Left lobe of liver (tissue), 2 donors: ENCODE results near the gene TMEM203. TPM values are rescaled to one million over a fixed set of nuclear protein-coding genes. Genes with fewer than 3 reads are reported as not detected.
"Not testable (repeated sequence)": the region's sequence is repeated elsewhere in the genome, so short reads cannot be mapped to it uniquely, and the experiment has no call there.

Source experiments
- ATAC-seq: fragments of 200-7000 bp; cut with Tn5 transposase; one replicate; pipeline ENCODE4 v1.9.1; 2020; ENCODE audit warnings: mild to moderate bottlenecking, moderate library complexity
- DNase-seq: peaks from one replicate; pipeline ENCODE4 v3.0.0-alpha.2; 2020; ENCODE audit warnings: low spot score
- total RNA-seq: library from RNA; stranded (reverse); gene quantifications from one replicate; pipeline ENCODE4 v1.2.1, GENCODE V29; 2021
- donor health status: DM: no; HTN: no; CAD: no; lungs with moderate emphysema.
- donor health status: DM: no; HTN: yes; CAD: no.

The TMEM203 gene, protein sequence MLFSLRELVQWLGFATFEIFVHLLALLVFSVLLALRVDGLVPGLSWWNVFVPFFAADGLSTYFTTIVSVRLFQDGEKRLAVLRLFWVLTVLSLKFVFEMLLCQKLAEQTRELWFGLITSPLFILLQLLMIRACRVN
- 24.5 TPM for total RNA-seq

- DNase-seq: peak; percentile 94
- ATAC-seq: peak; percentile 57
These were observed at the start of gene TMEM203, which contains the start of gene NDOR1 for GRCh38 chr9:137205126-137206069. TMEM203 (minus strand) TSS chr9:137205648; CDS start chr9:137205414, 234 bp downstream. NDOR1 (plus strand) TSS chr9:137205700; CDS start chr9:137205778, 78 bp downstream.

DNA sequence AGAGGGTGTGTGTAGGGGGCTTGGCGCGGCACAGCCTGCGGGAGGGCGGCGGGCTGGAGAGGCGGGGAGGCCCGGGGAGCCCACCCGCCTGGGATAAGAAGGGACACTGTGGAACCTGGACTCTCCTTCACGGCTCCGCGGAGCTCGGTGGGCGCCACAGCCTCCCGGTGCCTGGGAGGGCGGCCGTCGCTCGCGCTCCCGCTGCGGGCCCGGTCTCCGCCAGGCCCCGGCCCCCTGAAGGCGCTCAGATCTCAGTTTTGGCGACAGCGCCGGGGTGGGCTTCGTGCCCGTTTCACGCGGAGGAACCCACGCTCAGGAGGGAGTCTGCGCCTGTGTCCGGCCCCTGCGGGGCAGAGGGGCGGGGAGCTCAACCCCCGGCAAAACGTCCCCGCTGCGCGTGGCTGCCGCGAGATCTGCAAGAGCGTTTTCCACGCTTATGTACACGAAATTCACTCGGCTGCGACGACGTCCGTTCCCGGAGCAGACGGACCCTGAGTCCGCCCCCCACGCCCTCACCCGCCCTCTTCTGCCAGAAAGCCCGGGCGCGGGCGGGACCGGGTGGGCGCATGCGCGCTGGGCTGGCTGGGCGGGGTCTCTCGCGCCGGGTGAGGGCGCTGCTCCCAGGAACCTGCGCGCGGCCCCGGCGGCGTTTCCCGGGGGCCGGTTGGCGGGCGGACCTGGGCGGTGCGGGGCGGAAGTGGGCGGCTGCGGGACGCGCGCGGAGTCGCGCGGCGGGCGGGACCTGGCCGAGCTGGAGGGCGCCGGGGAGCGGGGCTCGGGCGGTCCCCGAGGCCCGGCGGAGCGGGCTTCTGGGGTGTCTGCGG, 49.4 kb upstream of the TMEM203 start, which contains the start of gene NELFB:
Gene NELFB, plus strand, starts transcription at position 704 of the 824 bp plus-strand sequence.
- ATAC-seq (peak; percentile 83), DNase-seq (peak; percentile 97)

DNA sequence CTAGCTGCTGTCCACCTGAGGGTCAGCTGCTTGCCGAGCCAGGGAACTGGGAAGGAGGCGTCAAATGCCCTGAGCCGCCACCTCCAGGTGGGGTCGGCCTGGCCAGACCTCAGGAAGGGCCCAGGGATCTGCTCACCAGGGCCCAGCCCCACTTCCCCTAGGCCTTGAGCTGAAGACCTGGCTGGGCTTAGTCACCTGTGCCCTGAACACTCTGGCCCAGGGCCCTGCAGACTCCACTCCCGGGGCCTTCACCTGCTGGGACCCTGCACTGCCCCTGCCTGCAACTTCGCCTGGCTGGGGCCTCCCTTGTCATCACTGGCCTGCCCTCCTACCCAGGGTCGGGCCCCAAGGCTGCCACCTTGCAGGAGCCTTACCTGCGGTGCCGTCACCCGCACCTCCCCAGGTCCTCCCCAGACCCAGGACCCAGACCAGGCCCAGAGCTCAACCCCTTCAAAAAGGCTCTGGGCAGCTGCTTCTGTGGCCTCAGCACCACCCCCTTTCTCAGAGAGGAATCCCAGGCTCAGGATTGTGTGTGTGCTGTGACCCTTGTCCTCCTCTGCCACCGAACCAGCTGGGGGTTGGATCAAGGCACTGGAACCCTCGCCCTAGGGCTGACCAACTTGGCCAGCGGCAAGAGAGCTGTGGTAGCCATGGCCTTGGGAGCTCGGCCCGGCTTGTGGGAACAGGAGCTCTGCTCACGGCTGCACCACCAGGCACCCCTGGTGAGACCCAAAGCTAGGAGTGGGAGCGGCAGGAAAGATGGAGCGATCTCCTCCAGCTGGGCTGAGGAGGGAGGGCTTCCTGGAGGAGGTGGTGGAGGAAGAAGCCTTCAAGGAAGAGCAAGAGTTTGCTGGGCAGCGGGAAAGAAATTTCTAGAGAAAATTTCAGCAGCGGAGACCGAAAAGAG, 48.5 kb upstream of the TMEM203 start:
- ATAC-seq: peak; percentile 74
- peak; percentile 82 for DNase-seq

DNA sequence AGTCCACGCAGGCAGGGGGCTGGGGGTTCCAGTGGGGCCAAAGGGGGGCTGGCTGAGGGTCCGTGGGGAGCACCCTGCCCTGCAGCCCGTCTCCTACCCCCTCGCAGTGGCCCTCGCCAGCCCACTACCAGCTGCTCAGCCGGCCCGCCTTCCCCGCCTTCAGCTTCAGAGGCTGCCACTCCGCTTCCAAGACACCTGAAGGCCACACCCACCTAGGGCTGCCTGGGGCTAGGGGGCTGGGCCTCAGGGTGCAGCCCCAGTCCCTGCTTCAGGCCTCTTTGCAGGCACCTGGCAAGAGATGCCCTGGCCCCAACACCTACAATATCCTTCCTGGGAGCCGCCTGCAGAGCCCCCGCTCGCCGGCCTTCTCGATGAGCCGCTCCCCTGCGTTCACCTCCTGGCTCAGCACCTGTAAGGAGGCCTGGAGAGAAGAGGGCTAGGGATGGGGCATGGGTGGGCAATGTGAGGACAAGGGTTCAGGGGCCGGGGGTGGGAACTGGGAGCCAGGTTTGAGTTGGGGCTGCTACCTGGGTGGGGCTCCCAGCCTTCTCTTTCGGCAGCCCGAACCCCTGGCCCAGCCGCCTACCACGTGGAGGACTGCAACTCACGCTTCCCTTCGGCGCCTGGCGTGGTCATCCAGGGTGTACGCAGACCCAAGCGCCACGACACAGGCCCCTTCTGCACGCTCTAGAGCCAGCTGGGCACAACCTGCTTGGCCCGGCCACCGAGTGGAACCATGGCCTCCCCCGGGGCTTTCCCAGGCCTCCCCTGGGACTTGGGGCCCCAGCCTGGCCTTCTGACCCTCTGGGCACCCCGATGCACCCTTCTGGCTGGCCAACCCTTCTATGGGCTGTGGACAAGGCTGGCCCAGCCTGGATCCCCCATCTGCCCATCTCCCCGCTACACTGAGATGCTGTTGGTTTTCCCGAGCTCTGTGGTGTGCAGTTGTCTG, 47.4 kb upstream of the TMEM203 start:
- no peak for DNase-seq
- ATAC-seq: no peak

GRCh38 chr9:137251490-137252268, 46.2 kb upstream of the TMEM203 start:
- ATAC-seq: no peak
- no peak for DNase-seq

DNA sequence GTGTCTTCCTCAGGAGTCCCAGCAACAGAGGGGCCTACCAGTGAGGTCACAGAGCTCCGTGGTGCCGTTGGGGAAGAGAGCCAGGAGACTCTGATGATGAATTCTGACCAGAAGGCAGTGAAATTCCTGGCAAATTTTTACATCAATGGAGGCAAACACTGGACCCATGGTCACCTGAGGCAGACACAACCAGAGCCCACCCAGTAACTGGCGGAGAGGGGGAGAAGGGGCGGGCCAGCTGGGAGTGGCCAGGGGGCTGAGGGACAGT, 45.7 kb upstream of the TMEM203 start, which contains the start of gene STPG3:
Gene STPG3, plus strand, starts transcription at position 93 of the 268 bp plus-strand sequence. Its CDS starts 1 bp downstream, at position 94.
- no peak for ATAC-seq

DNA sequence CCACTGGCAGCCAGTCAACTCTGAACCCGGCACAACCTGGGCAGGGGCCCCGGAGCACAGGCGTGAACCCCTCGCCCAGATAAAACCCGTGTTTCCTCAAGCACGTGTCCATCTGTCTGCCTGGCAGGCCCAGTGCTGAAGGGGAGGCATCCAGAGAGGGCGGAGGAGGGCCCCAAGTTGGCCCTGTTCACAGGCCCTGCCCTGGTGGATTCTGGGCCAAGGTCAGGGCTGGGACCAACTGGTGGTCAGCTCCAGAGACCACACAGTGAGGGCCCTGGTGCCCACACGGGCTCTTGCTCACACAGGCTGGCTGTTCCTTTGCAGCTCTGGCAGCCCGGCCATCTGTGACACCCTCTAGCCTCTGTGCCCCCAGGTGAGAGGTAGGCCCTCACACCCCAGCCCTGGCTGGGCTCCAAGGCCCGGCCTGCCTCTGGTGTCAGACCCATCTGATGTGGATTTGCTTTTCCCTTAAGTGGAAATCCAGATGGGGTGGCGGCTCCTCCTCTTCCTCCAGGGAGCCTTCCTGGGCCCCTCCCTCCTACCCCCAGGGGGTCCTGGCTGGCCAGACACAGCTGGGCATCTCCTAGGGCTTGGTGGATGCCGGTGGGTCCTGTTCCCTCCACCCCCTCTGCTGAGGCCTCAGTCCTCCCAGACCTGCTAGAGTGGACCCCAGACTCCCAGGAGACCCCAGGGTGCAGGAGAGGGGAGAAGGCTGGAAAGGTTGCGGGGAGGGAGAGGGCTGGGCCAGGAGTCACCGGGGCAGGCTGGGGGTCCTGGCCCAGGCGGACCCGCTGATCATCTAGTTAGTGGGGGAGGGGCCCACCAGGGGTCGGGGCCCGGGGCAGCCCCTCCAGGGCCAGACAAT, 45.1 kb upstream of the TMEM203 start:
- ATAC-seq (no peak), DNase-seq (no peak)

More for the DNA sequence above, 45.7 kb upstream of the TMEM203 start, which contains the start of gene STPG3:
- DNase-seq: no peak

- no peak for DNase-seq
- ATAC-seq: no peak
These were observed 42.4 kb upstream of the TMEM203 start for GRCh38 chr9:137247916-137248175.

DNA sequence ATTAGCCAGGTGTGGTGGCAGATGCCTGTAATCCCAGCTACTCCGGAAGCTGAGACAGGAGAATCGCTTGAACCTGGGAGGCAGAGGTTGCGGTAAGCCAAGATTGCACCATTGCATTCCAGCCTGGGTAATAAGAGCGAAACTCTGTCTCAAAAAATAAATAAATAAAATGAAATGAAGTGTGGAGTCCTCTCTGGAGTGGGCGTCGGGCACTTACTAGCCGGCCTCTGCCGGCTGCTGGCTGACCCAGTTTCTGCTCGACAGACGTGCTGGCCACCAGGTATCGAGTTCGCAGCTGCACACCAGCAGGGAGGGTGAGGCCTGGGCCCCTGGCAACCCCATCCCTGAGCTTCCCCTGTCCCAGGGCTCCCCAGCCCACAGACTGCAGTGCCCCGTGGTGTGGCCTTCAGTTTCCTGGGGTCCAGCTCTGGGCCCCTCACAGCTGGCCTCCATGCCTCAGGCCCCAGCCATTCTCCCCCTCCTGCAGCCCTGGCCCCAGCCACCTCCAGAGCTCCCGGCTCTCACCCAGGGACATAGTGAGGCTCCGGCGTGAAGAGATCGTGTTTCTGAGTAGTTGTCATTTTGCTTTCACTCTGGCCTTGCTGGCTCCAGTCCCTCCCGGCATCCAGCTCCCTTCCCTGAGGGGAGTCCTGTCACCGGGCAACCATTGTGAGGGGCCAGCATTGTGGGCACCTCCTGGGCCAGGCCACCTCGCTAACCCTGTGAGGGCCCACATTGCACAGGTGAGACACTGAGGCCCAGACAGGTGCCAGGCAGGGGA, 41.9 kb upstream of the TMEM203 start:
- ATAC-seq: peak; percentile 43
- DNase-seq: no peak

GRCh38 chr9:137245450-137246421, 40.3 kb upstream of the TMEM203 start:
- ATAC-seq (no peak), DNase-seq (no peak)

DNA sequence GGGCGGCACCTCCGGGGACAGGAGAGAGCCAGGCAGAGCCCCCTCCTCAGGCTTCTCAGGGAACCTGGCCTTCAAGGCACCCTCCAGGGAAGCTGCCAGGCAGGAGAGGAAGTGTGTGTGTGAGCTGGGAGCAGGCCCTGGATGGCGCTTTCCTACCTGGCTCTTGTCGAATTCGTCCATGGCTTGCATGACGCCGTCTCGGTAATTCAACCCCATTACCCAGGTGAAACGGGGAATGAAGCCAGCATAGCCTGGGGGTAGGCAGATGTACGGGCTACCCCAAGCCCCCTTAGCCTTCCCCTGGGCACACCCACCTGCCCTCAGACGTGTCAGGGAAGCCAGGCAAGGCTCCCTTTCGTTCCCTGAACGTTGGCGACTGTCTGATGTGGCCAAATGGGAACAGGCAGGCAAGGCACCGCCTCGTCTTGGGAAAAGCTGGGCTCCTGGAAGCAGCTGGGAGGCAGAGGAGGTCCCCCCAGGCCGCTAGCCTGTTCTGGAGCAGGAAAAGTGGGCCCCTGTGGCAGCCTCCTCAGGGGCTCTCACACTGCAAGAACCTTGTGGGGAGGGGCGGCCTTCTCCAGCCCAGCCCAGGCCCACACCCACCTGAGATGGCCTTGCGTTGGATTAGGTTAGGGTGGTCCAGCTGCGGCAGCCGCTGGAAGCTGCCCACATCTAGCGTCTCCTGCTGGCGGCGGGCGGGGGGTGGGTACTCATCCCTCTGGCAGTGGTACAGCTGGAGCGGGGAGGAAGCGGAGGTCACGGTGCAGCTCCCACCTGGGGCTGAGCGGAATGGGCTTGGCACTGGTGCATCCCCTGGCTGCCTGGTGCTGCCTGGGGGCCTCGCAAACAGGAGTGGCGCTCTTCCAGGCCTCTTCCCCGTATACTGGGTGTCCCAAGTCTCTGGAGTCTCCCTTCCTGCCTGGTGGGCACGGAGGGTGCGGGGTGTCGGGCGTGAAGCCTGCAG, 39.3 kb upstream of the TMEM203 start:
- ATAC-seq (no peak), DNase-seq (no peak)

- ATAC-seq: no peak
- DNase-seq: no peak
These were observed 38.4 kb upstream of the TMEM203 start for GRCh38 chr9:137243626-137244485.

GRCh38 chr9:137243266-137243625, 37.8 kb upstream of the TMEM203 start:
- not testable (repeated sequence) for ATAC-seq, DNase-seq
